ENCODE data around the gene ZDHHC19. TPM values are rescaled to one million over a fixed set of nuclear protein-coding genes. Genes with fewer than 3 reads are reported as not detected.
"Not testable (repeated sequence)": the region's sequence is repeated elsewhere in the genome, so short reads cannot be mapped to it uniquely, and the experiment has no call there.

ZDHHC19 gene
- total RNA-seq, 1 experiment from 2014 or later, result not detected

DNA sequence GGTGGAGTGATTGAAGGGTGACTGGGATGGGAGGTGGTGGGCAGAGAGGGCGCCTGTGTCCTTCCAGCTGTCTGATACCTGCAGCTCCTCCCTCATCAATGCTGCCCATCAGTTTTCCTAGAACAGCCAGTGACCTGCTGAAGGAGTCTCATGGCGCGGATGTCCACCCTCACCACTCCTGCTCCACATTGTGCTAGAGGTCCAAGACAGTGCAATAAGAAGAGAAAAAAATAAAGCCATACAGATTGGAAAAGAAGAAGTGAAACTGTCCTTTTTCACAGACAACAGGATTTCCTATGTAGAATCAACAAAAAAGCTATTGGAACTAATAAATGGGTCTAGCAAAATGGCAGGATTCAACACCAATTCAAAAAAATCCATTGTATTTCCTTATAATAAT, 7.4 kb downstream of the ZDHHC19 start:
- DNase-seq (ENCODE audit: low spot score), result no peak

DNA sequence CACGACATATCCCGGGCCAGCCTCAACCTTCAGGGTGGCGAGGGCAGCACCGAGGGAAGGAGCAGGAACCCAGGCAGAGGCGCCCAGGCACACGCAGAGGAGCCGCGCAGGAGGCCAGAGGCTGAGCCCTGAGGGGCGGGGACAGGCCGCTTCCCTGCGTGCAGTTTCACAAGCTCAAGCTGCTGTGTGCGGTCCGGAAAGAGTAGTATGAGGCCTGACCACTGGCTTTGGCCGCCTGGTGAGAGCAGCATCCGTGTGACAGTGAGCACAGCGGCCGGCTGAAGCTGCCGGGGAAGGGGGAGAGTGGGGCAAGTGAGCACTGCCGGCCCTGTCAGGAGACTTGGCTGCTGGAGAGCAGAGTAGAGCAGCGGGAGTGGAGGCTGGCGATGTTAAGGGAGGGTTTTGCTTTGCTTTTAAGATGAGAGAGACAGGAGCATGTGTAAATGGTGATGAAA, 8.7 kb downstream of the ZDHHC19 start:
- DNase-seq (ENCODE audit: low spot score), result no peak

DNA sequence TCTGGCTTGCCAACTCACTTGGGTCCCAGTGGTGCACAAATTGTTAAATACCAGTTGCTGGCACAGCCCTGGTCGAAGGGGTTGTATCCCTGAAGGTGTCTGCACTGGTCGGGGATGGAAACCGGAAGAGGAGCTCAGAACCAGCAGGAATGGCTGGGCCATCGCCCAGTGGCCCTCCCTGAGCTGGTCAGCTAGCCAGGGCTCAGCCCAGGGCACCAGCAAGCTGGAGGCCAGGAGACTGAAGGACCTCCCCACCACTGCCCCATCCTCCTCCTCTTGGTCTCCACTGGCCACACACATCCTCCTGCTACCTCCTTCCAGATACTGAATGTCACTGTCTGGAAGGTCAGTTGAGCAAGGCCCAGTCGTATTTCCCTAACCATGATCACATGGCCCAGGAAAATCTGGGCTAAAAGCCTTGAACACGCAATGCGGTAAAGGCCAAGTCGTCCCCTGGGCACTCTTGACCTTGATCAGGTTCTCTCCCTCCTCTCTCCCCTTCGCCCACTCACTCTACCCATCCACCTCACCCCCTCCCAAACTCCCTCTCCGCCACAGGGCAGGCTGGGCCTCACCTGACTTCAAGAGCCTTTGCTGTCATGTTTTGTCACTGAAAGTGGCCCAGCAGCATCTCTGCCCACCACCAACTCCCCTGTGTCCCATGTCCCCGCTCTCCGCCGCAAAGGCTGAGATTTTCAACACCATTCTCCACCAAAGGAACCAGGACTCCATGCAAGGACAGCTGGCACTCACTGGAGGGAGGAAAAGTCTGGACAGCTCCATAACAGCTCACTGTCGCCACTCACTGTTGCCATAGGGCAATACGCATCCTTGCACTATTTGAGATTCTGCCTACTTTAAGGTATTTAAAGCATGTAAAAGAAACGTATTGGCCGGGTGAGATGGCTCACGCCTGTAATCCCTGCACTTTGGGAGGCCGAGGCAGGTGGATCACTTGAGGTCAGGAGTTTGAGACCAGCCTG, 12.1 kb downstream of the ZDHHC19 start:
- DNase-seq (ENCODE audit: low spot score), result no peak

DNA sequence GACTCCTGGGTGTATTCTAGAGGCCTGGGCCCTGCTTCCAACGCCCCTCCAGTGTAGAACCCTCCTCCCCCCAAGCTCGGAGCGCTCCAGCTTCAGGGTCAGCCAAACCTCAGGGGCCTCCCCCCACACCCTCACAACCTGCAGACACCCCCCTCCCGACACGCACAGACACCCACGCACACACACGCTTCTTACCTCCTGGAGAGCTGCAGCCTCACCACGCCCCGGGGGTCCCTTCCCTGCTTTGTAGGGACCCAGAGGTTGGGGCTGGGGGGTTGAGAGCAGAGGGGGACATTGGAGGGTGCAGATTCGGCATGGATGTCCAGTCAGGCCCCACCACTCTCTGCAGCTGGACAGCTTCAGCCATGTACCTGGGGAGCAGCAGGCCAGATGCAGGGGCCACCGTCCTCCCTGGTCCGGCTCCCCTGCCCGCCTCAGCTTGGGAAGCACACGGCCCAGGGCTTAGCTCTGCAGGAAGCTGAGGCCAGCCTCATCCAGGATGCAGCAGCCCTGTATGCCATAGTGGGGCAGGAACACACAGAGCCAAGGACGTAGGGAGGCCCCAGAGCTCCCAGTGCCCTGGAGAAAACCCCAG, 13.0 kb downstream of the ZDHHC19 start:
- DNase-seq (ENCODE audit: low spot score), result no peak

DNA sequence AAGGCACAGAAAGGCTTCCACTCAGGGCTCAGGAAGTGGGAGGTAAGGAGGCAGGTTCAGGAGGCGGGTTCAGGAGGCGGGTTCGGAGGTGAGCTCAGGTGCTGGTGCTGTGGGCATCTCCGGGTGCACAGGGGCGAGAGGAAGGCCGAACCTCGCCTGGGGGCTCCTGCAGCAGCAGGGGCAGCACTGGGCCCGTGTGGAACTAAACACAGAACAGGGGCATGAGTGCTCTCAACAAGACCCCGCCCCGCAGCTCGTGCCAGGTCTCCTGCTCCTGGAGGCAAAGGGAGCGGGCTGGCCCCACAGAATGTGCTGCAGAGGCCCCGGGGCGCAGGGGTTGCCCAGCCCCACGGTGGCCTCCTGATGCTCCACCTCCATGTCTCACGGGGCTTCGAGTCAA, 13.7 kb downstream of the ZDHHC19 start:
- DNase-seq (ENCODE audit: low spot score), result no peak

DNA sequence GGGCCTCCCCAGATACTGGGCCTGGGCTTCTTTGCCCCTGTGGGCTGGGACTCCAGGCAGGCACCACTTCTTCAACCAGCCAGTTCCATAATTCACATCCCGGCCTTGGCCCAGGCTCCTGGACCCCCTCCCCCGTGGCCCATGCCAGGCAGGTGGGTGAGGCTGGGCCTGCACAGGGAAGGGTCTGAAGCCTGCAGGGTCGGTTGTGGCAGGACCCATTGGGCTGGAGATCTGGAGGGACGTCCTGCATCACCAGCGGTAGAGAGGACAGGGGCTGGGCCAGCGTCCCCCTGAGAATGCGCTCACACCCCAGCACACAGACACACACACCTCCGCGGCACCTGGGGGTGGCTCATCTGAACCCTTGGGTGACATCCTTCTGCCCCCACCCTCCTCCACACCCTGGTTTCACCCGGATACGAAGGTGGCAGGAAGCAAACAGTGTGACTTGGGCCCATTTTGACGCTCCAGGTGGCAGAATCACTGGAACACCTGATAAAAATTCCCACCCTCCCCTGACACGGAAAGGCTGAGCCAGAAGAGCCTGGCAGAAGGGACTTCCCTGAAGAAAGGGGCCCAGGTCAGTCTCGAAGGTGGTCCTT, 15.4 kb downstream of the ZDHHC19 start:
- DNase-seq (ENCODE audit: low spot score), result no peak

DNA sequence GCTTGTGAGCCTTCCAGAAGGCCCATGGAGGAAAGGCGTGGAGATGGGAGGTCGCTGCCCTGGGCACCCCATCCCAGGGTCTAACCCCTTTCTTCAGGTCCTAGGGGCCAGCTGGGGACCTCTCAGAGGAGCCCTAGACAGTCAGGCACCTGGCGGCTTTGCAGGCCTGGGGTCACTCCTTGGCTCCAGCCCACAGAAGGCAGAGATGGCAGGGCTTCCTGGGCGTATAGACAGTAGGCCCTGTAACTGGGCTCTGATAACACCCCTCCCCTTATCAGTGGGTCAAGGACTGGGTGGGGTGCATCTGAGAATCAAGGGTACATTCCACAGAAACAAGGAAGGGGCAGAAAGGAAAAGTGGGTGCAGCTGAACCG, 16.7 kb downstream of the ZDHHC19 start:
- no peak for DNase-seq (ENCODE audit: low spot score)

DNA sequence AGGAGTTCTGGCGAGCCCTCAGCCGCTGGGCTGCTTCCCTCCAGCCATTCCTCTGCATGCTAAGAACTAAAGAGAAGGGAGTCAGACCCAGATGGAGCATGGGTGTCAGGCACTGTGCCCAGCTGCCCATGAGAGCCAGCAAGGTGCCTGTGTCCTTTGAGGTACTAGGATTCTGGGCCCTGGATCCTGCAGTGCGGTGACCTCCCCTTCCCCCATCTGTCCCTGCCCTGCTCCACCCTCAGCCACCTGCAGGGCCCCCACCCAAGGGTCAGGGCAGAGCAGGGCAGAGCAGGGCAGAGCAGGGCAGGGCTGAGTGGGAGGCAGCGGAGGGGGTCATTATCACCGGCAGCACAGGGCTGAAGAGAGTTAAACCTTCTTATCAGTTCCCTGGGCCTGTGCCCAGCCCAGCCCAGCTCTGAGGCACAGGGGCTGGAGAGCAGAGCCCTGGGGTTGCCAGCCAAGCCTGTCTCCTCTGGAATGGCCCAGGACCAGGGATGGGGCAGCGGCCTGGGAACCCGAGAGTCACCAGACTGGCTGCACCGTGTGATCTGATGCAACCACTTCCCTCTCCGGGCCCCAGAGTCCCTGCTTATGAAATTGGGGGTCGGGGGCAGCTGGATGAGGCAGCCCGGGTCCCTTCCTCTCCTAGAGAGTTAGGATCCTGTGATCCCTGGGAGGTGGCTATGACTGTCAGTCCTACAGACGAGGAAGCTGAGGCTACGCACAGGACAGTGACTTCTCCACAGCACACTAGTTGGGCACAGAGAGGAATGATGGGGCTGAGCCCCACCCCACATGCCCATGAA, 17.3 kb downstream of the ZDHHC19 start:
- peak; percentile 39 for DNase-seq (ENCODE audit: low spot score)

DNA sequence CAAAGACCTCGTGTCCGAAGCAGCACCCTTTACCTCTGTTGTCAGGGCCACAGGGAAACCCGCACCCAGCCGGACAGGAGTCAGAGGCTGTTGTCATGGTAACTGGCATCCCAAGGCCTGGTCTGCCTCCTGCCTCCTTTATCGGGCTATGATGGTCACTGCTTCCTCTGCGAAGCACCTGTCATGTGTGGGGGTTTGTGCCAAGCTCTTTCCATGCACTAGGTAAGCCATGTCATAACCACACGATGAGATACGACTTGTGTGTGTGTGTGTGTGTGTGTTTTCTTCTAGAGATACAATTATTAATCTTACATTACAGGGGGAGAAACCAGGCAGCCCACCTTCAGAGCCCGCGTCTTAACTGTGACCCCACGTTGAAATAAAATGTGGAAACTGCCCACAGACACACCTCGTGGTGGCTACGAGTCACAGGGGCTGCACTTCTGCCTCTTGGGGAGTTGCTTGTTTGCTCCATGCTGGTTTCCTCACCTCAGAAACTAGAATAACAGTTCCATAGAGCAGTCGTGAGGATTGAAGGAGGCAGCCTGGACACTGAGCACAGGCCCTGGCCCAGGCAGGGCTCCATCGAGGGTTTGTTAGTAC, 18.0 kb downstream of the ZDHHC19 start:
- DNase-seq (ENCODE audit: low spot score), result peak; percentile 28

DNA sequence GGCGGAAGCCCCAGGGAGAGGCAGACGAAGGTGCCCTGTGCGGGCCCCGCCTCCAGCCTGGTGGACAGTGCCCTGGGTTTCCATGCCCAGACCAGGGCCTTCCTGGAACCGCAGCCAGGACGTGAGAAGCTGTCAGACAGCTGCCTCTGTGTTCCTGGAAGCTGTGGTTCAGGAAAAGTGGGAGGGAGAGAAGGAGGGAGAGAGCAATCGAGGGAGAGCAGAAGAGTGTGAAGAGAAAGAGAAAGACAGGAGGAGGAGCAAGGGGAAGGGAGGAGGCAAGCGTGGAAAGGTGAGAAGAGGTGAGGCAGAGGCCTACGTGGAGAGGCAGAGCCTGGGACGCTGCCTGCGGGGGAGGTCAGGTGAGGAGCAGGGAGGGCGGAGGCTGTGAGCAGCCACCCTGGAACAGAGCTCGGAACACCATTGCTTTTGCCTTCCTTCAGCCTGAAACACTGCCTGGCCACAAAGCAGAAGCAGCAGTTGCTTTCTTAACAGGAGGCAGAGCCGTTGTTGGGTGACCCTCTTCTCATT, 18.6 kb downstream of the ZDHHC19 start:
- peak; percentile 36 for DNase-seq (ENCODE audit: low spot score)

DNA sequence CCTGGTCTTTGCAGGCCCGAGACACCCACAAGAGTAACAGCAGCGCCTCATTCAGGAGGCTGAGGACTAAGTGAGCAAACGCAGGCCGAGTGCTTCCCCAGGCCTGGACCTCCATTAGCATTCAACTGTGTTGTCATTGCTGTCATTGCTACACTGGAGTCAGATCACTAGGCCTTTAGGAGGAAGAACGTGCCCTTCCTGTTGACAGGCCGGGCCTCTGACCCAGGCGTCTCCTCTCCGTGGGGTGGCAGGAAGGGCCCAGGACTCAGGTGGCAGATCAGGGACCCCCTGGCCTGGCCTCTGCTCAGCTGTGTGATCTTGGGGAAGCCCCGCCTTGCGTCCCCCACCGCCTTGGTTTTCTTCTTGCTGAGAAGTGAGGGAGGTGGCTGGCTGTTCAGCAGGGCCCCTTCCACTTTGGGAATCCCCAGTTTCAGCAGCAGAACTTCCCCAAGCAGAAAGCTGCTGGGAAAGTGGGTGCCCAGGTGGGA, 19.1 kb downstream of the ZDHHC19 start:
- DNase-seq (ENCODE audit: low spot score), result no peak

DNA sequence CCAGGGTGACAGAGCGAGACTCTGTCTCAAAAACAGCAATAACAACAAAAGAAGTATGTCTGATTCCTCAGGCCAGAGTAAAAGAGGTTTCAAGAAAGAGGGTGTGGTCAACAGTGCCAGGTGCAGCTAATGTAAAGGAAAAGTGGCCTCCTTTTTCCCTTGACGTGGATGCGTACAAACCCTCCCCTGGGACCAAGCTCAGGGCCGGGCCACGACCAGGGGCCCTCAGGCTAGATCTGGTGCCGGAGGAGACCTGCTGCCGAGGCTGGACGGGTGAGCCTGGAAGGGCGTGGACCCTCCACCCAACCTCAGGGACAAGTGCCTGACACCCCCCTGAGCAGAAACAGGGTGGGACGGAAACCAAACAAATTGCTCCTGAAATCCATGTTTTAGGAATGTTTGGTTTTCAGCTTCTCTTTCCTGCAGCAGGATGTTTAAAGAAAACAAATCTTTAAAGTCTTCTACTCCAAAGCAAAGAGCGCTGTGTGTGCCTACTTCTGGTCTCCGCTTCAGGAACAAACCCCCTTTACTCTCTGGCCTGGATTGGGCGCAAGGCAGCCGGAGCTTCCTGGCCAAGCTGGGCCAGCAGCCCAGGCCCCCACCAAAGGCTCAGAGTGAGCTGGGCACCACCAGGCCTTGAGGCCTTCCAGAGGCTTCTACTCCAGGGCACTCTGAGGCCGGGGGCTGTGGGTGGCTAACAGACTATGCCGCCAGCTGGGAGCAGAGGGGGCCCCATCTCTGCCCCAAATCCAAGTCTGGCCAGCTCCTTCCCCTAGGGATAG, 21.4 kb downstream of the ZDHHC19 start:
- DNase-seq (ENCODE audit: low spot score), result no peak

DNA sequence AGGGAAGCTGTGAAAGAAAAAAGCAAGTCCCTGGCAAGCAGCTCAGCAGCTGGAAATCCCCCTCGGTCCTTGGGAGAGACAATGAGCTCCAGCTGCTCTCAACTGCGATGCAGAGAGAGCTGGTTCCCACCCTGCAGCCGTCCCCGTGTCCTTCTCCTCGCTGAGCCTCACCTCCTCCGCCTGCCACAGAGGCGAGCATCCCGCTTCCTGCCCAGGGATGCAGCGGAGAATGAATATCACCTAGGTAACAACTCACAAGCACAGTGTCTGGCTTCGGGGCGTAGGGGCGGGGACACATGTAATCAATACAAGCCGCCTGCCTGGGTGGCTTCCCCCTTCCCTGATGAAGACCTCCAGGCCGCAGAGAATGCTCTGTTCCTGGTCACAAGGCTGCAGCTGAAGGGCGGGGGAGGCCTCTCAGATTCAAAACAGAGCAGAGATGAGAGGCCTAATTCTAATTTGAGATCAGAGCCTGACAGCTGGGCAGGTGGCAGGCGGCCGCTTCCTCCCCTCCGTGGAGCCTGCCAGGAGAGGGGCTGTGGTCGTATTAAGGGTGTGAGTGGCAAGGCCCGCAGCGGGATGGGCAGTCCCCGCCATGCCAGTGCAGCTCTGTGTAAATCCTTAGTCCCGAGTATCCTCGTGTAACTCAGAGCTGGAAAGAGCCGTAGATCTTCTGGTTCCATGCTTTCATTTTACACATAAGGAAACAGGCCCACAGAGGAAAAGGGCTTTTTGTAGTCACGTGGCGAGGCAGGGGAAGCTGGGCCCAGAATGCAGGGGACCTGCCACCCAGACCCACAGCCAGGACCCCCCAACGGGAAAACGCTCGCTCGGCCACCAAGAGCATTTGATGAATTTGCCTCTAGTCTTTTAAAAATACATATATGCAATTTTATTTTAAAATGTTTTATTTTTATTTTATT, 24.3 kb downstream of the ZDHHC19 start:
- no peak for DNase-seq (ENCODE audit: low spot score)

DNA sequence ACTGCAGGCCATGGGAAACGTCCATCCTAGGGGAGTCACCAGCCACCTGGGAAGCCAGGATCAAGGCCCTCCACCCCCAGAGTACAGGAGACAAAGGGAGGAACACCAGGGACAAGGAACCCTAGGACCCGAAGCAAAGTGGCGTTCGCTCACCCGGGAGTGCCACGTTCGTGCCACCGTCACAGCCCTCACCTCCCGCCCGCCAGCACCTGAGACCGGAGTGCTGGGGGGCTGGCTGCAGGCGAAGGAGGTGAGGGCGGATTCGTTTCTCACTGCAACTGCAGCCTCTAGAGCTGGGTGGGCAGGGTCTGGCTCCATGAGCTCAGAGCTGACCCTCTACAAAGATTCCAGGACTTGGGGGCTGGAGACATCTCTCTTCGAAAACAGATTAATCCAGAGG, 26.3 kb downstream of the ZDHHC19 start:
- no peak for DNase-seq (ENCODE audit: low spot score)

DNA sequence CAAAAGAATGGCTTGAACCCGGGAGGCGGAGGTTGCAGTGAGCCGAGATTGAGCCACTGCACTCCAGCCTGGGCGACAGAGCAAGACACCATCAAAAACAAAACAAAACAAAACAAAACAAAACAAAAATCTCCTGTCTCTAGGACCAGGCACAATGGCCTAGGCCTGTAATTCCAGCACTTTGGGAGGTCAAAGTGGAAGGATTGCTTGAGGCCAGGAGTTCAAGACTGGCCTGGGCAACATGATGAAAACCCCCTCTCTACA, 27.1 kb downstream of the ZDHHC19 start:
- DNase-seq (ENCODE audit: low spot score), result not testable (repeated sequence)

DNA sequence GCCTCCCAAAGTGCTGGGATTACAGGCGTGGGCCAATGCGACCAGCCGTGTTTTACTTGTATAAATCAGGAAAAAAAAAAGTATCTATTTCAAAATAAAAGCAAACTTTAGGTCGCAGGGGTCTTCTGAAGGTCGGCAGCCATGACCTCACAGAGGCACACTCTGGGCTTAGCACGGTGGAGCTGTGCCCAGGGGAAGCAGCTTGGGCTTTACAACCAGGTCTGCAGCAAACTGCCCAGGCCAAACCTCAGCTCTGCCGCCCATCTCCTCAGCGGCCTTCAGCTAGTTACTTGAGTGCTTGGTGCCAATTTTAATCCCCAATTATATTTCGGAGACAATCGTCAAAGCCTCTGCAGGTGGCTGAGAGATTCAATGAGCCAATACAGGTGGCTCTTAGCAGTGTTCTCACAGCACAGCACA, 30.1 kb downstream of the ZDHHC19 start:
- no peak for DNase-seq (ENCODE audit: low spot score)

DNA sequence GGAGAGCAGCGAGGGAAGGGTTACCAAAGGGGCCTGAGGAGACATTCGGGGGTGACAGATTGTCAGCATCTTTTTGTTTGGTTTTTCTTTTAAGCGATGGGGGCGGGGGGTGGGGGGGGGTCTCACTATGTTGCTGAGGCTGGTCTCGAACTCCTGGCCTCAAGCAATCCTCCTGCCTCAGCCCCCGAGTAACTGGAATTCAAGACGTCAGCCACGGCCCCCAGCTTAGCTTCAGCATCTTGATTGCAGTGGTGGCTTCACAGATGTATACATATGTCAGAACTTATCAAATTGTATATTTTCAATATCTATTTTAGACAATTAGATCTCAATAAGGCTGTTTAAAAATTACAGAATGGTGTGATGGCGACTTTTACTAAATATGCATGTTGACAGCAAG, 30.9 kb downstream of the ZDHHC19 start:
- DNase-seq (ENCODE audit: low spot score), result no peak

DNA sequence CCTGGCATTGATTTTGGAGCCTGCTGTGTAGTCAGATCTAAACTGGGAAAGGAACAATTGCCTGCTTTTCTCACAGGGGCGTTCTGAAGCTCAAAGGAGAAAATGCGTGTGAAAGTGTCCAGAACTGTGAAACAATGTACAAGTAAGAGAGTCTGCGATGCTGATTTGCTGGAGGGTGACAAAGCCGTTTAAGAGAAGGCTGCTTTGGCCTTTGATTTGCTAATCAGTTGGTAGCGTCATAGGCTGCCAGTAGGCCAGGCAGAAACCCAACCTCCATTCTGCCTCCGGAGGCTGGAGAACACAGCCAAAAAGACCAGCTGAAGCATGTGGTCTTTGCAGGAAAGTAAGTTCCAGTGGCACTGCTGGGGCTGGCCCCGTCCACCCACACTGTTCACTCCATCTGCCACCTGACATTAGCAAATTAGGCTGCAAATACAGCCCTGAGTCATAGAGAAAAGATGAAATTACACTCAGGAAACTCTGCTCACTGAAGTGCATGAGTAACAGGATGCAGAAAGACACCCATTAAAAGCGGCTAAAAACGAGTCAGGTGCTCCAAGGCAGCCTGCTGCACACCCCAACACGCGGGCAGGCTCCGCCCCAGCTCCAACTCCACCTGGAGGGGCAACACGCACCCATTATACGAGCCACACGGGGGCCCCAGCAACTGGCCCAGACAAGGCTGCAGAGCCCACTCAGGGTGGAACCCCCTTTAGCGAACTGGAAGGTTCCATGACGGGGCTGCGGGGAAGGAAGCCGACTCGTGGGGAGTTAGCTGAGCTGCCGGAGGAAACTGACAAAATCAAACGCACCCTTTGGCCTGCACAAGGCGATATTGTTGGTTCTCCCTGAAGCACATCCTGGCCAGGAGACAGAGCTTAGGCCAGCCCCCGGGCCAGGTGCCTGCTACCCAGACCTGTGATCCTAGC, 31.6 kb downstream of the ZDHHC19 start:
- no peak for DNase-seq (ENCODE audit: low spot score)

All from HT-29 (cell line).